Body of pancreas (tissue), 4 donors: ENCODE measurements around the gene ANKRD2.

Source experiments
- POLR2A ChIP-seq, 3 donors: fragments of 450-650 bp; IDR thresholded peaks; one replicate each; pipeline ENCODE4 v1.6.1; 2016; ENCODE audit warnings: antibody characterized with exemption in 3 of 3, mild to moderate bottlenecking in 2 of 3
- TF ChIP-seq, protein P1 (sequence below), 7 experiments: fragments of 450-650 bp in 4 of 7; fragments of 200-600 bp in 3 of 7; sonication (generic) in 3 of 7; IDR thresholded peaks; one replicate each; pipeline ENCODE4 v1.5.1; 2016 to 2019; ENCODE audit warnings: antibody characterized with exemption in 7 of 7

DNA sequence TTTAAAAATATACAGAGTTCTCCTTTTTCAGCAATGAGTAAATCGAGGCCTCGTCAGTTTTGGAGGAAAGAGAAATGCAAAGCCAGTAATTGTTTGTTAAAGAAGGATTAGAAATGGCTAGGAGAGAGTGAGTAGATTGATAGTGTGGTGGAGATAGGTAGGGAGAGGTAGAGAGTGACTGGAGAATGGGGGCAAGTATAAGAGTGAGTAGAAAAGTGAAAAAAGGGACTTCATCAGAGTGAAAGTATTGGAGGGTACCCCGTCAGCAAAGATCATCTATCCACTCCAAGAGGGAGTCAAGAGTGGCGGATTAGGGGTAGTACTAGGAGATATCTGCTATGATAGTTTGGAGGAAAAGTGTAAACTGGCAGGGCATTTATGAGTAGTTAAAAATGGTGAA lies 9.2 kb upstream of the ANKRD2 start:
- TF ChIP-seq, protein P1, sequence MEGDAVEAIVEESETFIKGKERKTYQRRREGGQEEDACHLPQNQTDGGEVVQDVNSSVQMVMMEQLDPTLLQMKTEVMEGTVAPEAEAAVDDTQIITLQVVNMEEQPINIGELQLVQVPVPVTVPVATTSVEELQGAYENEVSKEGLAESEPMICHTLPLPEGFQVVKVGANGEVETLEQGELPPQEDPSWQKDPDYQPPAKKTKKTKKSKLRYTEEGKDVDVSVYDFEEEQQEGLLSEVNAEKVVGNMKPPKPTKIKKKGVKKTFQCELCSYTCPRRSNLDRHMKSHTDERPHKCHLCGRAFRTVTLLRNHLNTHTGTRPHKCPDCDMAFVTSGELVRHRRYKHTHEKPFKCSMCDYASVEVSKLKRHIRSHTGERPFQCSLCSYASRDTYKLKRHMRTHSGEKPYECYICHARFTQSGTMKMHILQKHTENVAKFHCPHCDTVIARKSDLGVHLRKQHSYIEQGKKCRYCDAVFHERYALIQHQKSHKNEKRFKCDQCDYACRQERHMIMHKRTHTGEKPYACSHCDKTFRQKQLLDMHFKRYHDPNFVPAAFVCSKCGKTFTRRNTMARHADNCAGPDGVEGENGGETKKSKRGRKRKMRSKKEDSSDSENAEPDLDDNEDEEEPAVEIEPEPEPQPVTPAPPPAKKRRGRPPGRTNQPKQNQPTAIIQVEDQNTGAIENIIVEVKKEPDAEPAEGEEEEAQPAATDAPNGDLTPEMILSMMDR (IDR thresholded peaks at IDR 0.05): no peak
- no peak for TF ChIP-seq POLR2A (IDR thresholded peaks at IDR 0.05)
